ENCODE results near the gene SLC25A17.

SLC25A17 gene

GRCh38 chr22:40747361-40747760, 71.8 kb downstream of the SLC25A17 start:
- no peak overlapping the region for H3K4me2 ChIP-seq (ENCODE audit: low read length)
- no peaks in the 10 kb centered on the region for H3K36me3 ChIP-seq (ENCODE audit: control insufficient read depth, insufficient read depth, low read length)
- no peak overlapping the region for H2AFZ ChIP-seq
- no peaks in the 10 kb centered on the region for H3K27me3 ChIP-seq (ENCODE audit: control insufficient read depth, insufficient read depth, low read length)
- no peaks in the 10 kb centered on the region for H3K79me2 ChIP-seq
- H3K27ac ChIP-seq = no peak overlapping the region
- H3K4me3 ChIP-seq (ENCODE audit: low read depth, low read length) = no peak overlapping the region
- H3K4me1 ChIP-seq = no peaks in the 10 kb centered on the region
- no peaks in the 10 kb centered on the region for H3K9me3 ChIP-seq (ENCODE audit: control insufficient read depth, low read length)
- H3K9ac ChIP-seq = no peak overlapping the region
- TF ChIP-seq CTCF (IDR thresholded peaks at IDR 0.05) = no peak

GRCh38 chr22:40746428-40747220, 72.5 kb downstream of the SLC25A17 start:
- TF ChIP-seq CTCF (IDR thresholded peaks at IDR 0.05) = no peak

GRCh38 chr22:40743768-40744167, 75.4 kb downstream of the SLC25A17 start:
- Histone ChIP-seq H2AFZ (no peak overlapping the region), H3K4me3 (ENCODE audit: low read depth, low read length) (no peak overlapping the region)

More at GRCh38 chr22:40746428-40747220, 72.5 kb downstream of the SLC25A17 start:
- Histone ChIP-seq H2AFZ (no peak overlapping the region), H3K79me2 (no peaks in the 10 kb centered on the region), H3K27me3 (ENCODE audit: control insufficient read depth, insufficient read depth, low read length) (no peaks in the 10 kb centered on the region), H3K4me1 (no peaks in the 10 kb centered on the region), H3K9me3 (ENCODE audit: control insufficient read depth, low read length) (no peaks in the 10 kb centered on the region), H3K9ac (no peak overlapping the region), H3K4me2 (ENCODE audit: low read length) (no peak overlapping the region), H3K4me3 (ENCODE audit: low read depth, low read length) (no peak overlapping the region), H3K27ac (no peak overlapping the region), H3K36me3 (ENCODE audit: control insufficient read depth, insufficient read depth, low read length) (no peaks in the 10 kb centered on the region)

GRCh38 chr22:40741116-40741515, 78.0 kb downstream of the SLC25A17 start:
- TF ChIP-seq CTCF (IDR thresholded peaks at IDR 0.05) = no peak
- Histone ChIP-seq H3K27ac (no peak overlapping the region), H3K4me3 (ENCODE audit: low read depth, low read length) (no peak overlapping the region), H3K79me2 (no peaks in the 10 kb centered on the region), H3K4me1 (no peaks in the 10 kb centered on the region), H2AFZ (no peak overlapping the region), H3K9ac (no peak overlapping the region), H3K27me3 (ENCODE audit: control insufficient read depth, insufficient read depth, low read length) (no peaks in the 10 kb centered on the region), H3K4me2 (ENCODE audit: low read length) (no peak overlapping the region), H3K9me3 (ENCODE audit: control insufficient read depth, low read length) (no peaks in the 10 kb centered on the region), H3K36me3 (ENCODE audit: control insufficient read depth, insufficient read depth, low read length) (no peaks in the 10 kb centered on the region)

More at GRCh38 chr22:40743768-40744167, 75.4 kb downstream of the SLC25A17 start:
- TF ChIP-seq CTCF (IDR thresholded peaks at IDR 0.05) = no peak
- Histone ChIP-seq H3K36me3 (ENCODE audit: control insufficient read depth, insufficient read depth, low read length) (no peaks in the 10 kb centered on the region), H3K79me2 (no peaks in the 10 kb centered on the region), H3K4me1 (no peaks in the 10 kb centered on the region), H3K4me2 (ENCODE audit: low read length) (no peak overlapping the region), H3K27ac (no peak overlapping the region), H3K9ac (no peak overlapping the region), H3K27me3 (ENCODE audit: control insufficient read depth, insufficient read depth, low read length) (no peaks in the 10 kb centered on the region), H3K9me3 (ENCODE audit: control insufficient read depth, low read length) (no peaks in the 10 kb centered on the region)

- no peak overlapping the region for H2AFZ ChIP-seq
- H3K36me3 ChIP-seq (ENCODE audit: control insufficient read depth, insufficient read depth, low read length) = no peaks in the 10 kb centered on the region
- no peaks in the 10 kb centered on the region for H3K27me3 ChIP-seq (ENCODE audit: control insufficient read depth, insufficient read depth, low read length)
These were observed 79.4 kb downstream of the SLC25A17 start for GRCh38 chr22:40739721-40740120.

More at GRCh38 chr22:40739721-40740120, 79.4 kb downstream of the SLC25A17 start:
- no peak overlapping the region for H3K27ac ChIP-seq
- H3K79me2 ChIP-seq = no peaks in the 10 kb centered on the region
- no peaks in the 10 kb centered on the region for H3K9me3 ChIP-seq (ENCODE audit: control insufficient read depth, low read length)
- no peak for TF ChIP-seq CTCF (IDR thresholded peaks at IDR 0.05)
- no peaks in the 10 kb centered on the region for H3K4me1 ChIP-seq
- H3K4me3 ChIP-seq (ENCODE audit: low read depth, low read length) = no peak overlapping the region
- H3K4me2 ChIP-seq (ENCODE audit: low read length) = no peak overlapping the region
- H3K9ac ChIP-seq = no peak overlapping the region
